Measurements from ENCODE around the gene NKD2.
"Not testable (repeated sequence)": the region's sequence is repeated elsewhere in the genome, so short reads cannot be mapped to it uniquely, and the experiment has no call there.

The NKD2 gene

DNA sequence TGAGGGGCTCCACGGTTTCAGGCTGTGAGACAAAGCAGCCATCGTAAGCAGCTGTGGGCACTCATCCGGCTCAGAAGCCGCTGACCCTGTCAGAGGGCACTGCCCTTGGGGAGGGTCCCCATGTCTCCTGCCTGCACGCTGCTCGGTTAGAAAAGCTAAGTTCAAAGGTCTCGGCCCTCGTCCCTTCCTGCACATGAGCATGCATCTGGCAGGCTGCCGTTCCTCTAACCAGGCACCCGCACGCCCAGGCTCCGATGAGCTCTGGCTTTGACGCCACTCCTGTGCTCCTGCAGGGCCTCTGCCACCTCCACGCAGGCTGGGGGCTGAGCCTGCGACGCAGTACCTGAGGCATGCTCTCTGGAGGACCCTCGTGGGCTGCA lies 51.3 kb downstream of the NKD2 start:
- DNase-seq, result no peak

DNA sequence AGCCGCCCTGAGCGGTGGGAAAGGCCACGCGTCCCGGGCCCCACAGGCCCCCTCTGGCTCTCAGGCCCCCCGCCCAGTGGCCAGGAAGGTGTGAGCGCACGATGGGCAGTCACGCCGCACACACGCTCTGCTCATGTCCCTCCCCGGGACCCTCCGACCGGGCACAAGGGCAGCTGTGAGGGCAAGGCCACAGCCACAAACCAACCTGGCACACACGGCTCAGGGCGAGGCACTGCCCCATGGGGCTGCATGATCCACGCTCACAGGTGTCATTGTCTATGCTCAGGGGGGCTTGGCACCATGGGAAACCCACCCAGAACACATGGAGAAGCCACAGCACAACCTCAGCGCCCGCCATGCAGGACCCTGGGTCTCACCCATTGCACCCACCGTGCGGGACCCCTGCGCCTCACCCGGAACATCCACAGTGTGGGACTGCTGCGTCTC lies 52.0 kb downstream of the NKD2 start:
- no peak for DNase-seq

DNA sequence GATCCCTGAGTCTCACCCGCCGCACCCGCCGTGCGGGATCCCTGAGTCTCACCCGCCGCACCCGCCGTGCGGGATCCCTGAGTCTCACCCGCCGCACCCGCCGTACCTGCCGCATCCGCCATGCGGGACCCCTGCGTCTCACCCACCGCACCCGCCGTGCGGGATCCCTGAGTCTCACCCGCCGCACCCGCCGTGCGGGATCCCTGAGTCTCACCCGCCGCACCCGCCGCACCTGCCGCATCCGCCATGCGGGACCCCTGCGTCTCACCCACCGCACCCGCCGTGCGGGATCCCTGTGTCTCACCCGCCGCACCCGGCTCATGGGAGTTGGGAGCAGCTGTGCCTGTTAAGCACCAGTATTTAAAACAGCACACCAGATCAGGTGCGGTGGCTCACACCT lies 52.7 kb downstream of the NKD2 start:
- DNase-seq, result not testable (repeated sequence)

DNA sequence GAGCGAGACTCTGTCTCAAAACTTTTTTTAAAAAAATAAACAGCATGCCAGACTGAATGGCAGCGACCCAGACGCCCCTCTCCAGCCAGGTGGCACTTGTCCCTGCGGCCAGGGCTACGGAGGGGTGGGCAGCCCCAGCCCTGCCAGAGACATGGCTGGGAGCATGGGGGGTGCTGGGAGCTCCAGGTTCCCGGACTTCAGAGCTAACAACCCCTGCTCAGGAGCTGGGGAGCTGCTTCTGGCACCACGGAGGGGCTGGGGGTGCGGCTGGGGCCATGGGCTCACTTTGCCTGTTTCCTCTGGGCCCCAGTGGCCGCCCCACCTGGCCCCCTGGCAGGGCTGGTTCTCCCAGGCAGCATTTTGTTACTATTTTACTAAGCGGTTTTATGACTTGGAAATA lies 53.3 kb downstream of the NKD2 start:
- DNase-seq, result no peak

DNA sequence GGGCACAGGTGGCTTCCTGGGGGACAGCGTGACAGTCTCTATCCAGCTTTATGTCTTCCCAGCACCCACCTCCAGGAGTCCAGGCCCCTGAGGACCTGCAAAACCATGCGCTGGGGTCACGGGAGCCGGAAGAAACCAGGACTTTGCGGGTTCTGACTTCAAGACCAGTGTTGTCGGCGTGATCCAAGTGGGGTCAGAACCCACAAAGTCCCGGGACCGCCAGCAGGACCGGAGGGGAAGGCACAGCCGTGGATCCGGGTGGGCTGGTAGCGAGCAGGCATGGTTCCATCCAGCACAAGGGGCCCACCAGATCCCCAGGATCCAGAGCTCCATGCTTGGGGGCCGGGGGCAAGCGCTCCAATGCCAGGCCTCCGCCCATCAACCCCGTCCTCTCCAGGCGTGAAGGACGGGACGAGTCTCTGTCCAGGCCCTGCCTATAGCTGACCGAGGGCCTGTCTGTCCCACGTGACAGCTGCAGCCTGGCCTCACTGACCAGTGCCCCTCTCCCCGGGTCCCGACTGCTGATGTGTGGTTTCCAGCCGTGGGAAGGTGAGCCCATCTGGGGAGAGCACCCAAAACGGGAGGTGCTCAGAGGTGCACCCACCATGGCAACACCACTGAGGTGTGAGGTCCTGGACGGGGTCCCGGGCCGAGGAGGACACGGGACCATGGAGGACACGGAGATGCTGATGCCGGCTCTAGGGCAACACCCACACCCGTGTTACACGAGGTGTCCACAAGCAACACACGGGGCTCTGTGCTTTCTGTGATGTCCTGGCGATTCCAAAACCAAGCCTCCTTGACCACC lies 54.4 kb downstream of the NKD2 start:
- no peak for DNase-seq

DNA sequence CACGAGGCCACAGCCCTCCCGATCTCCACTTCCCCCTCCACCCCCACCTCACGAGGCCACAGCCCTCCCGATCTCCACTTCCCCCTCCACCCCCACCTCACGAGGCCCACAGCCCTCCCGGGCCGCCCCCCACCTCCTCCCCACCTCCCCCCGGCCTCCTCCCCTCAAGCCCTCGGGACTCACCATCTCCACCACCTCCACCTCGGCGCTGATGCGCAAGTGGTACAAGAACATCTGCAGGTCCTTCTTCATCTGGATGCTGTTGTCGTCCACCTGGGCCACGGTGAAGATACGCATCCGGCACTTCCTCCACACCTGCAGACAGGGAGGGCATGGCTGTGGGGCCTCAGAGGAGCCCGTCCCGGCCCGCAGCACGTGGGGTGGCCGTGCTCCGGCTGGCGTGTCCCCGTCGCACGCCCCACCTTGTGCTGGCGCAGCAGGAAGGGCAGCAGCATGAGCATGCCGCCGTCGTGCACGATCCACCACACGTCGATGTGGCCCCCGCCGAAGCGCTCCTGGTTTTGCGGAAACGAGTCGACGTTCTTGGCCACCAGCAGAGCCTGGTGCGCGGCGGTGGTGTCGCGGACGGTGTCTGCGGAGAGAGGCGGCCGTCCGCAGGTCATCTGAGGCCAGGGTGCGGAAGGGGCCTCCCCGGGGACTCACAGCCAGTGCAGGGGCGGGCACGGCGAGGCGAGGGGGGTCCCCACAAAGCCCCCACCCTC lies 55.2 kb downstream of the NKD2 start:
- DNase-seq, result no peak

DNA sequence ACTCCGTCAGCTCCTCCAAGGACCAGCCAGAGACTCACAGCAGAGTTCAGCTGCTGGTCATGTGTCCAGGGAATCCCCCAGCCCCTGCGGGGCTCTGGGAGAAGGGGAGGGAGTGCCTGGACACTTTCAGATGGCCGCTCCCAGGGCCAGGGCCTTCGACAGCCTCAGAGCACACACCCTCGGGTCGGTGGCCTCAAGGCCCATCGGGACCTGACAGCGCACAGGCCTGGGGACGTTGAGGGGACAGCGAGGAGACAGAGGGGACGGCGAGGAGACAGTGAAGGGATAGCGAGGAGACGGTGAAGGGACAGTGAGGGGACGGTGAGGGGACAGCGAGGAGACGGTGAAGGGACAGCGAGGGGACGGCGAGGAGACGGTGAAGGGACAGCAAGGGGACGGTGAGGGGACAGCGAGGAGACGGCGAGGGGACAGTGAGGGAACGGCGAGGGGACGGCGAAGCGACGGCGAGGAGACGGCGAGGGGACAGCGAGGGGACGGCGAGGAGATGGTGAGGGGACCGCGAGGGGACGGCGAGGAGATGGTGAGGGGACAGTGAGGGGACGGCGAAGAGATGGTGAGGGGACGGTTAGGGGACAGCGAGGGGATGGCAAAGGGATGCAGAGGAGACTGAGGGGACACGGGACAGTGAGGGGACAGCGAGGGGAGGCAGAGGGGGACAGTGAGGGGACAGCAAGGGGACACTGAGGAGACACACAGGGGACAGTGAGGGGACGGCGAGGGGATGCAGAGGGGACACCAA lies 56.0 kb downstream of the NKD2 start:
- DNase-seq, result no peak

DNA sequence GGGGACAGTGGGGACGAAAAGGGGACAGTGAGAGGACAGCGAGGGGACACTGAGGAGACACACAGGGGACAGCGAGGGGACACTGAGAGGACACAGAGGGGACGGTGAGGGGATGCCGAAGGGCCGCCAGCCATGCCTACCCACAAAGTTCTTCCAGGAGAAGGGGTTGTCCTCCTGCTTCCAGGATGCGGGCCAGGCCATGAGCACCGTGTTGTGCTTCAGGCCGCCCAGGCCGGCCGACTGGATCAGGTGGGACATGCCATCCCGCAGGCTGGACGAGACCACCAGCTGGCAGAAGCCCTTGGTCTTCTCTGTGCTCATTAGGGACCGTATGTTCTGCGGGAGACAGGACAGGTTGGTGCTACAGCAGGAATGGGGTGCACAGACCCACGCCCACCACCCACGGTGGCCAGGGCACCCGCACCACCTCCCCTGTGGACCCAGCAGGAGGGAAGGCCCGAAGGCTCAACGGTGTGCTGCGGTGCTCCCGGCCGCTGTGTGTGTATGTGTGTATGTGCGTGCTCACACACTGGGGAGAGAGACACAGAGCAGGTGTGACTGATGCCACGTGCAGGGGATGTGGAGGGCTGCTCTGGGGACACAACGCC lies 56.6 kb downstream of the NKD2 start:
- DNase-seq, result no peak

DNA sequence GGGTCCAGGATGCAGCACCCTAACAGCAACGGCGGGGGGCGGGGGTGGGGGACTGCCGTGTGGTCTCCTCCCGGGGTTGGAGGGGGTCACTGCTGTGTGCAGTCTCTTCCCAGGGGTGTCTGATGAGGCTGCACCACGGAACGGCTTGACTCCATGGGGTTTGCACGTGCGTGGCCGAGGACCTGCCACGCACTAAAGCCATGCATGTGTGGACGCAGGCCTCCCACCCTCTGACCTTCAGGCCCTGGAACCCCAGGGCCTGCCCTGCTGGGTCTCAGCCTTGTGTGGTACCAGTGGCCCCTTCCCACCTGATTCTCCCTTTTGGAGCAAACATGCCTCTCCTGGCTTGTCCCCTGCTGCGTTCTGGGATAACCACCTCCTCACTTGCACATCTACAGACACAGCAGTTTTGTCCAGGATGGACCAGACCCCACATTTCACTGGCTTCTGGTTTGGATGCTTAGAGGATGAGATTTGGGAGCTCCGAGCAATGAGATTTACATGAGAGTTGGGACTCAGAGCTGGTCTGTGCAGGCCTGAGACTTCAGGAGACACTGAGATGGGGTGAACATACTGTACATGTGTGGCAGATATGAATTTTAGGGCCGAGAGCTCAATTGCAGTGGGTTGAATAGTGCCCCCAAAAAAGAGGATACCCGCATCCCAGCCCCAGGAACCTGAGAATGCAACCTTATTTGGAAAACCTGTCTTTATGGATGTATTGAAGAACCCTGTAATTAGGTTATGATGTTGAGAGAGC lies 57.5 kb downstream of the NKD2 start:
- no peak for DNase-seq

DNA sequence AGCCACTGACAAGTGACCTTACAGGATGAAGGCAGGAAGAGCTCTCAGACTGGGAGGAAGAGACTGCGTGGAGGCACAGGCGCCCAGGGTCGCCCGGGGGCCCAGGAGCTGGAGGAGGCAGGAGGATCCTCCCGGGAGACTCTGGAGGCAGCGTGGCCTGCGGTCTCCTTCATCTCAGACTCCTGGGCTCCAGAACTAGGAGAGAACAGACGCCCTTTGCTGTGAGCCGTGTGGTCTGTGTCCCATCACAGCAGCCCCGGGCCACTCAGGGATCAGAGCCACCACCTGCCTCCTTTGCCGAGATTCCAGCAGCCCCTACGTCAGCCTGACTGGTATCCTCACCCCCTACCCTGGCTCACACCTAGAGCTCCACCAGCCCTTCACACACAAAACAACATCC lies 58.1 kb downstream of the NKD2 start:
- DNase-seq, result no peak

DNA sequence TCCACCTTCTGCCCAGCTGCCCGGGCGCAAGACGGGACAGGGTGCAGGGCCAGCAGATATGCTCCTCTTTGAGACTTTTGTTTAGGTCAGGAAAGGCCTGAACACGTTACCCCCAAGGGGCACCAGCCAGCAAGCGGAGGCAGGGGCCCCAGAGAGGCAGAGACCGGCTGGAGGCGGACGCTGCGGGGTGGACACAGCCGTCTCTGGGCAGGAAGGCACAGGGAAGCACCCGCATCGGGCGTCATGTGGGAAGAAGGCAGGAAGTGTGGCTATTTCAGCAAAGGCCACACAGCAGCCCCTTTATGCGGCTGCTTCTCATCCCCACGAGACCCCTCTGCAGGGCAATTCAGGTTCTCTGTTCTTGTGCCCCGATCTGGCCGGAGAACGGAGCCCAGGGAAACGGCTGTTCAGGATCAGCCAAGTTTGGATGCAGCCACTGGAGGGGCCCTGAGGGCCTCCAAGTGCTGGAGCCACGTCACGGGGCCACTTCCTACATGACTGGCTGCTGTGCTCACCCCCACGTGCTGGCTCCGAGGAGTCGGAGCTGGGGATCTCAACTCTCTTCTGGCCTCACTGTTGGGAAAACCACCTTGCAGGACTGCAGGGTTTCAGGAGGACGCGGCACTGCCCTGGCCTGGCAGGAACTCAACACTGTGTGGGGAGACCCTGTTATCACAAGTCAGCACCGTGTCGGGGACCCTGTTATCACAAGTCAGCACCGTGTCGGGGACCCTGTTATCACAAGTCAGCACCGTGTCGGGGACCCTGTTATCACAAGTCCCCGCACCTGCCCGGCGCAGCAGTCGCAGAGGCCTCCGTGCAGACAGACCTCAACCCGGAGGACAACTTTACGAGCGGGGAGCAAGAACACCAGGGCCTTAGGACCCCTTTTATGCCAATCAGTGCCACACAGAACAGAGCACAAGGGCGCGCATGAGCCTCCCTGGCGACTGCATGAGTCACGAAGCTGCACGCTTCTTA lies 58.8 kb downstream of the NKD2 start:
- no peak for DNase-seq

DNA sequence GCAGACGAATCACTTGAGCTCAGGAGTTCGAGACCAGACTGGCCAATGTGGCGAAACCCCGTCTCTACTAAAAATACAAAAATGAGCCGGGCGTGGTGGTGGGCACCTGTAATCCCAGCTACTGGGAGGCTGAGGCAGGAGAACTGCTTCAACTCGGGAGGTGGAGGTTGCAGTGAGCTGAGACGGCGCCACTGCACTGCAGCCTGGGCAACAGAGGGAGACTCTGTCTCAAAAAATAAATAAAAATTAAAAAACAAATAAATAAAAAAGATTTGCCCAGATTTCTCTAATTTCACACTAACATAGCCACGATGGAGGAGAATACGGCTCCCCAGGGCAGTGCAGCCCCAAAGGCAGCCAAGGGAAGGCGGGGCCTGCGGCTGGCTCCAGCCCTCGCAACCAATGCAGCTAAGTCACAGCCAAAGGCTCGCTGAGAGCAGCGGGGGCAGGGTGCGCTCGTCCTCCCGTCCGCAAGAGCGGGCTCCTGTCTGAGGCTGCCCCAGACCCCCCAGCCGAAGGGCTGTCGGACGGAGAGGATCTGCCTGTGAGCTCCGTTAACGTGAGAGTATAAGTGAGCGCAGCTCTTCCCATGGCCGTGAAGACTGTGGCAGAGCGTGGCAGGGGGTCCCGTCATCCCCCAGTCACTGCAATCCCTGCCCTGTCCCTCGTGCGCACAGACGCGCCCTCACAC lies 59.7 kb downstream of the NKD2 start:
- DNase-seq, result no peak

DNA sequence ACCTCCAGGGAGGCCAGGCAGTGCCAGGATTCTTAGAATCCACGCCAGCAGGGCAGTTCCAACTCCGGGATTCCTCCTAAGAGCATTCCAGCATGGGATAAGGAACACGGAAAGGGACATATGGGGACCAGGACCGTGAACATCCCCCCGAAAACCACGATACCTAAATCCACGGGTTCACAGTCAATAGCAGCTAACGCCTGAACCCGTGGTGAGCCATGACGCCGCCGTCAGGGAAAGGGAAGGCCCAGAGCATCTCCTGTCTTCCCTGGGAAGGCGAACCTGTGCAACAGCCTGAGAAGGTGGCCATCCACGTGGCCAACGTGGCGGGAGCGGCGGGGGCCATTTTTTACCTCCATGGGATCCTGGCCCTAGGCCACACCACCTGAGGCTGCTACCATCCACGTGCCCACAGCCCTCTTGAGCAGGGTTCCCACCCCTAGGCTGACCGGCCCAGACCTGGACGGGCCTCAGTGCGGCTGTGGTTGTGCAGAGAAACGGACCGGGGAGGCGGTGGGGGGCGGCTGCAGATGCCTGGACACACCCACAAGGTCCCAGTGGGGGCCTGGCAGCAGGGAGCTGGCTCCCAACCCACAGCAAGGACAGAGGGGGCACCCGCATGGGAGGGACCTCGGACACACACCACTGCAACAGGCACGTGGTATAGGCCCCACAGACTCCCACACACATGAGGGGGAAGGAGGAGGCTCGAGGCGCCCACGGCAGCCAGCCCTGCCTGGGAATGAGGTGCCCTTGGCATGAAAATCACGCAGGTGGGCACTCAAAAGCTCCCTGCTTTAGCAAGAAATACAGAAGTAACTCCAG lies 60.5 kb downstream of the NKD2 start:
- no peak for DNase-seq

DNA sequence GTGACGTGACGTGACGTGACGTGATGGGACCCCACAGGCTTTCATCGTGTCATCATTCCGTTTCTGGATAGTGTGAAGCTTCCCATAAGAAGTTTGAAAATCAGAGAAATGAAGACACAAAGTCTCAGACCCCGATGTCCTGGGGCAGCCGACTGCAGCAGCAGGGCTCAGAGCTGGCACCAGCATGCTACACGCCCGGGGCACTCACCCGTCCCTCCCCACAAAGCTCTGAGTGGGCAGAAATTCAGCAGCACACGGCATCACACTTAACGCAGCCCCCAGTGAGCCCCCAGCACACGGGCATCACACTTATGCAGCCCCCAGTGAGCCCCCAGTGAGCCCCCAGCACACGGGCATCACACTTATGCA lies 61.1 kb downstream of the NKD2 start:
- DNase-seq, result no peak

DNA sequence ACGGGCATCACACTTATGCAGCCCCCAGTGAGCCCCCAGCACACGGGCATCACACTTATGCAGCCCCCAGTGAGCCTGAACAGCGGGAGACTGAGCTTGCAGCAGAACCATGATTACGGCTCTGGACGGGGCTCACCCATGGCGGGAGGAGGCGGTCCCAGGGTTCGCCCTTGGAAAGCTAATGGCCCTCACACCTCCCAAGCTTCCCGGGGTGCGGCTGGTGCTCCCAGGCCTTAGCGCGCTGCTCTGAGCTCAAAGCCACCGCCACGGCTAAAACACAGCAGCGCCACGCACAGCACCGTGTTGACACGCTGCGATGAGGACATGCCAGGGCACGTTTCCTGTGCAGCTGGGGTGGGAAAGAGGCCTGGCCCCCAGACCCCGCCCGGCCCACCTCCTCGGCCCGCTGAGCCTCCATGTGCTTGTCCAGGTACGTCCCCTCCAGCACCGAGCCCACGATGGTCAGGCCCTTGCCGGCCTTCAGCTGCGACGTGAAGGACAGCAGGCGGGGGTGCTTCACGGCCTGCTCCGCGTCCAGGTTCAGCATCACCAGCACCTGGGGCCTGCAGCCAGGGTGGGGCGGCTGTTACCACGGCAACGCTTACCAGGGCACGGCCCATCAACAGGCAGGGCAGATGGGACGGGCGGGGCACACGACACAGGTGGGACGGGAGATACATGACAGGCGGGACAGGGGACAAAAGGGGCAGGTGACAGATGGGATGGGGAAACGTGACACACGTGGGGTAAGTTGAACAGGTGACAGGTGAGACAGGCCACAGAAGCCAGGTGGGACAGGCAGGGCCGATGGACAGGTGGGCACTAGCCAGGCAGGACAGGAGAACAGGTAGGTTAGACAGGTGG lies 64.9 kb downstream of the NKD2 start:
- DNase-seq, result no peak

DNA sequence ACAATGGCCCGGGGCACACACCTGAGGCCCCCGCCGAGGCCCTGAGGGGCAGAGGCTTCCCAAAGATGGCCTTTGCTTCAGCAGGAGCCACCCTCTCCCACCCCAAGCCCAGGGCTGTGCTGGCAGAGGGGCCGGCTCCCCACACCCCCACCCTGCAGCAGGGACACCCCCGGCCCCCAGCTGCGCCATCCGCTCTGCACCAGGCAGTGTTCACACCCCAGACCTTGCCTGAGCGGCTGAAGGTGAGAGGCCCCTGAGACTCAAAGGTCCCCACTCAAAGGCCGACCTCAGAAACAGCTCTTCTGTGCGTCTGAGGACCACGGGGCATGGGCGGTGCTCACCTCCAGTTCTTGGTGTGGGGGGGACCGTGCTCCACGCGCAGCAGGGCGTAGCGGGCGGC lies 65.6 kb downstream of the NKD2 start:
- no peak for DNase-seq

DNA sequence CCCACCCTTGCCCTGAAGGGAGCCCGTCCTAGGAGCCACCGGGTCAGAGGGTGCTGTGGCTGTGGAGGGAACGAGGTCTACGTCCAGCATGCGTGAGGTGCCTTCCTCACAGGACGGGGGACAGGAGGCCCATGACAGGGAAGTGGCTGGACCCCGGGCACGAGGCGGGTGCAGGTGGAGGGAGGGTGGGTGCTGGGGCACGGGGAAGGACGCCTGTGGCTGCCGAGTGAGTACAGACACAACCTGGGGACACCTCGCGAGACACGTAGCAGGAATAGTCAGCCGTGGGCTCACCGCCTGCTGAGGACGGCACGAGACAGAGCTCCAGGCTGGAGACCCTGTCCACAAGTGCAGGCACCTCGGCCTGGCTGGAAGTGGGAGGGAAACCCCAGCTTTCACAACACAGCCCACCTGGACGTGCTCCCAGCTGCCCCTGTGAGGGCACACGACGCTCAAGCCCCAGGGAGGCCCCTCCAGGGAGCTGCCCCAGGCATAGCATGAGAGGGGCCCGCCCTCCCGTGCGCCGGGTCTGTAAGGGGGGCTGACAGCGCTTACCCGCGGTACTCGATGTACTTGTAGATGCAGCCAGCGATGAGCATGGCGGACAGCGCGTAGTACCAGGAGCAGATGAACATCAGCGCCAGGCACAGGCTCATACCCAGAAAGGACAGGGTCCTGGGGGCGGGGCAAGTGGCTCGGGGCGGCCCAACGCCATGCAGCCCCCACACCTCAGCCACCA lies 66.4 kb downstream of the NKD2 start:
- no peak for DNase-seq

DNA sequence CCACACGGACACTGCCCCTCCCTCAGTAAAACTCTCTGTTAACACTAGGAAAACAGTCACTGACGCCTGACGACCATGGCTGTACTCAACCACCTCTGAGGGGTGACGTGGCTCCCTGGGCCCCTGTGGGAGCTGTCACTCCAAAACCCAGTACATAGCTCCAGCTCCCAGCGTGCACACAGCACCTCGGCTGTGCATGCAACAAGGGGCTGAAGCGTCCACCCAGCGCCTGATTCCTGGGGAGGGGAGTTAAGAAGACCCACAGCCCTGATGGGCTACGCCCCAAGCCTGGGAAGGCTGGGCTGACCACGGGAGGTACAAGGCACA lies 66.9 kb downstream of the NKD2 start:
- no peak for DNase-seq

Data from NCI-H2081 (cell line).